GM21825 (cell line): ENCODE results near the gene TSPAN32.
"Not testable (repeated sequence)": the region's sequence is repeated elsewhere in the genome, so short reads cannot be mapped to it uniquely, and the experiment has no call there.

ENCODE experiments used
- ATAC-seq: cut with Tn5 transposase; IDR thresholded peaks from one replicate; pipeline ENCODE4 v1.9.1; 2021; ENCODE audit warnings: mild to moderate bottlenecking, moderate library complexity; ENCODE audit not compliant: unreplicated experiment

The TSPAN32 gene

DNA sequence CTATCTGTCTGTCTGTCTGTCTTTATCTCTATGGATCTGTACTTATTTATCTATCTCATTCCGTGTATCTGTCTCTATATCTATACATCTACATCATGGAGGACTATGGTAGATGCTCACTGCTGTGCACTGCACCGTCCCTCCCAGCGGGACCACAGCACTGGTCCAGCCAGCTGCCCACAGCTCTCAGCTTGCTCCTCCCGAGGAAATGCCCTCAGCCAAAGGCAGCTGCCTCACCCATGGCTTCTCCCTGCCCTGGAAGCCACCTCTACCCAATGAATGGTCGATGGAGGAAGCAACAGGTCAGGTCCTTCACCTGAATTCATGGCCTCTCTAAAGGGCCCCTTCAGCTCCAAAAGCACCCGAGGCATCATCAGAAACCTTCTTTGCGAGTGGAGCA, 60.6 kb downstream of the TSPAN32 start:
- ATAC-seq = no peak

DNA sequence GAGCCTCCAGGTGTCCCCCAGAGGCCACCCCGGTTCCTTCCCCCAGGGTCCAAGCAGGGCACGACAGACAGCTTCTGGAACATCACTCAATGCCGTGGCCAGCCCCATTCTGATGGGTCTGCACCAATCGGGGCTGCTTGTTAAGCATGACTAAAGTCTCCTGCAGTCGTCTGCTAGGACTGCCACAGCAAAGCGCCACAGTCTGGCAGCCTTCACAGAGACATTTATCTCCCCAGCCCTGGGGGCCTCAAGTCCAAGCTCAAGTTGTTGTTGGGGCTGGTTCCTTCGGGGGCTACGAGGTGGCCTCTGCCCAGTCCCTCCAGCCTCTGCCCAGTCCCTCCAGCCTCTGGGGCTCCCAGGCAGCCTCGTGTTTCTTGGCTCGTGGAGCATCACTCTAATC, 61.3 kb downstream of the TSPAN32 start:
- no peak for ATAC-seq

DNA sequence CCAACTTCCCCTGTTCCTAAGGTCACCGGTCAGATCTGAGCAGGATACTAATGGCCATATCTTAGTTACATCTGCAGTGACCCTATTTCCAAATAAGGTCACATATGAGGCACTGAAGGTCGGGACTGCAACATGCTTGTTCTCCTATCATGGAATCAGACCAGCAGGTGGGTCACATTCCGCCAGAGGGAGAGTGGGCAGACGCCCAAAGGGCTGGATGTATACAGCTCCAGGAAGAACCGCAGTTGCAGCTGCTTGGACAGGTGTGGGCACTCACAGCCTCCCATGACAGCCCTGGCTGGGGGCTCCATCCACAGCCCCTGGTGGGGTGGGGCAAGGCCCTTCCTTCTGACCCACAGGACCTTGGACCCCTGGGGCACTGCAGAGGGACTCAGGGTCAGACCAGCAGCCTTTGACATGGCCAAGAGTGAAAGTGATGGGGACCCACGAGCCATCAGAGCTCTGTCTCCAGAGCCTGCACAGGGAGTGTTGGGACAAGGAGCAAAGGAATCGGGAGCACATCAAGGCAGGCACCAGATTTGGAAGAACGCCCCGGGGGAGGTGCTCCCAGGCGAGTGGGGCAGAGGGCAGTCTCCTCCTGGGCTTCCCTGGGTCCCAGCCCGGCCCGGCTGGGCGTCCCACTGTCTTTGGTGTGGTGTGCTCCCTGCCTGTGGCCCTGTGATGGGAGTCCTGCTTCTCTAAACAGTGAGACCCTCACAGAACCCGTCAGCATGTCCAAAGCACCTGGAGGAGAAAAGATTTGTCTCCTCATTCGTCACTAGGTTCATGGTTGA, 62.0 kb downstream of the TSPAN32 start:
- no peak for ATAC-seq

DNA sequence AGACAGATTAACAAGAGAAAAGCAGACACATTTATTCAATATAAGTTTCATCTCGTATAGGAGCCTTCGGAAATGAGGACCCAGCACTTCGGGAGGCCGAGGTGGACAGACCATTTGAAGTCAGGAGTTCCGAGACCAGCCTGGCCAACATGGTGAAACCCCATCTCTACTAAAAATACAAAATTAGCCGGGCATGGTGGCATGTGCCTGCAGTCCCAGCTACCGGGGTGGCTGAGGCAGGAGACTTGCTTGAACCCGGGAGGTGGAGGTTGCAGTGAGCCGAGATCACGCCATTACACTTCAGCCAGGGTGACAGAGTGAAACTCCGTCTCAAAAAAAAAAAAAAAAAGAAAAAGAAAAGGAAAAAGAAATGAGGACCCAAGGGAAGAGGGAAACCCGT, 62.6 kb downstream of the TSPAN32 start:
- not testable (repeated sequence) for ATAC-seq

DNA sequence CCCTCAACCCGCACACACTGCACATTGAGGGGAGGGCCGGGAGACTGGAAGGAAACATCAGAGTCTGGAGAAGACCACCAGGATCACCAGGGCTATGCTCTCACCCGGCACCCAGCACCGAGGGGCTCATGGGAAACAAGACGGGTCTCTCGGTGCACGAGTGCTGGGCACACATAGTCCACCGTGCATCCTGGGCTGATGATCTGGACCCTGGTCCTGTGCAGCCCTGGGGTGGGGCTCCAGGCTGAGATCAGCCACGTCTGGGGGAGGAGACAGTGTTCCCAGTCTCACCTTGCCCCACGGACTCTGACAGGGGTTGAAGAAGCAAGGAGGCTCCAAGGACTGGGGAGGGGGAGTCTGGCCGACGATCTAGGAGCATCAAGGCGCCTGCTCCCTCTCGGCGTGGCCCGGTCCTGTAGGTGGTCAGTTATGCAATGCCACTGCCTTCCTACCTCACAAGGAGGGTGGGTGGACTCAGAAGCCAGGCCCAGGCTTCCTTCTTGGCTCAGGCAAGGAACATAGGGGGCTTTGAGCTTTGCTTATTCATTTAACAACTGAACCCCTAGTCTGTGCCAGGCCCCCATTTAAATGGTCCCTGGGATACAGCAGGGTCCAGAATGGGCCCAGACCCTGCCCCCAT, 63.9 kb downstream of the TSPAN32 start:
- no peak for ATAC-seq

DNA sequence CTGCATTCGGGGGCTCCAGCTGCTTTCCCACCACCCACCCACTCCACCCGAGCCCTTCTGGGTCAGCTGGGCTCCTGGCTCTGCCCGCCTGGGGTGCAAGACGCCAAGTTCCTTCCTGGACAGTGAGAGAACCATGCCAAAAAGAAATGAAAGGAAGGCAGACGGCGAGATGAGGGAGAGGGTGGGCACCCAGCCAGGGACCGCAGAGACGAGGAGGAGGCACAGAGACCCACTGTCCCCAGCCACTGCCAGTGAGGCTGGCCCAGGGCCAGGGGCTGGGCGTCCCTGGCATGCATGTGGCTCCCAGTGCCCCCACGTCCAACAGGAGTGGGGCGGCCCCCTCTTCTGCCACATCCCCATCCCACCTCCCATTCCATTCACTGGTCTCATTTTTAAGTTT, 64.5 kb downstream of the TSPAN32 start:
- no peak for ATAC-seq

DNA sequence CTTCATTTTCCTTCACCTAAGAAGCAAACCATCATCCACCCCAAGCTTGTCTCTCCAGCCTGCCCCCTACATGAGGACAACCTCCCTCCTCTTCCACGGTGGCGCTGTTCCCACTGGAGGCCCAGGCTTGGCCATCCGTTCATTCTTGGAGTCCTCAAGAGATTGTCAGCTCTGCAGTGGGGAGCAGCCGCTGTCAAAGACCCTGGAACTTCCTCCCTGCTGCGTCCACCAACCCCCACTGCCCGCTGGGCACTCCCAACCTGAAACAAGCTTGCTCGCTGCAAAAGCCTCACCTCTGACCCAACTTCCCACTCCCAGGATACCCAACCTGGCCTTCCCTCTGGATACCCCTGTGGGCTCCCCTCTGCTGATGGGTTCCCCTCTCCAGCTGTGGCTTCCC, 64.9 kb downstream of the TSPAN32 start:
- no peak for ATAC-seq

DNA sequence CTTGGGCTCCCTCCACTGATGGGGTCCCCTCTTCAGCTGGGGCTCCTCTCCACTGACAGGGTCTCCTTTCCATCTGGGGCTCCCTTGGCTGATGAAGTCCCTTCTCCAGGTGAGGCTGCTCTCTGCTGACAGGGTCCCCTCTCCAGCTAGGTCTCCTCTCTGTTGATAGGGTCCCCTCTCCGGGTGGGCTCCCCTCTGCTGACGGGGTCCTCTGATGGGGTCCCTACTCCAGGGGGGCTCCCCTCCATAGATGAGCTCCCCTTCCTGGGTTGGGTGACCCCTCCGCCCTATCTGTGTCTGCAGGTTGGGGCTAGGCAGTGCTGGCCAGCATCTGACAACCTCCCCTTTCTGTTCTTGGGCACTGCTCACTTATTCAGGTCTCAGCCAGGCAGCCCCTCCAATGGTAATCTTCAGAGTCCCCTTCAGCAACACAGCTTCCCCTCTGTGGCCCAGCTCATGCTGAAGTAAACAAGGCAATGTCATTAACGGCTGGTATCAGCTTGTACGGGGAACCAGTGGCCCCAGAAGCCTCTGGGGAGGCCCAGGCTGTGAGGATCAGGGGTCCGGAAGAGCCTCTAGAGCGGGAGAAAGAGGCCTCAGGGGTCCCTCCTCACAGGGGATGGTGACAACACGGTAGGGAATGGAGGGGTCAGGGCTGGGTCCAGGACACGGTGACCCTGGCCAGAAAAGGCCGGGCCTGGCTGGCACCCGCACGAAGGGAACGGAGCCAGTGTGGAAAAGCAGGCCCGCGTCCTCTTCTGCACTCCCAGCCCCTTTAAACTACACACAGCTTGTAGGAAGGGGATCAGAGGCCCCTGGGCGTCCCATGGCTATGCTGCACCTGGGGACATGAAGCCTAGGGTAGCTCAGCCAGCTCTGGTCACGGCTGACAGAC, 65.7 kb downstream of the TSPAN32 start:
- ATAC-seq = no peak
